Gastrocnemius medialis (tissue), 4 donors: ENCODE measurements around the gene USHBP1.

Source experiments
- POLR2A ChIP-seq, 2 donors: fragments of 450-650 bp; IDR thresholded peaks; one replicate each; pipeline ENCODE4 v1.6.1; 2017; ENCODE audit warnings: antibody characterized with exemption in 2 of 2, mild to moderate bottlenecking in 2 of 2, moderate library complexity in 2 of 2
- TF ChIP-seq, protein P1 (sequence below), 5 experiments: fragments of 450-650 bp in 3 of 5; fragments of 200-600 bp in 2 of 5; sonication (generic) in 2 of 5; IDR thresholded peaks in 4 of 5; conservative IDR thresholded peaks in 1 of 5; 1 replicate in 4 of 5; 2 replicates in 1 of 5; pipeline ENCODE4 v1.5.1; 2016 to 2019; ENCODE audit warnings: antibody characterized with exemption in 5 of 5, mild to moderate bottlenecking in 3 of 5, moderate library complexity in 3 of 5

DNA sequence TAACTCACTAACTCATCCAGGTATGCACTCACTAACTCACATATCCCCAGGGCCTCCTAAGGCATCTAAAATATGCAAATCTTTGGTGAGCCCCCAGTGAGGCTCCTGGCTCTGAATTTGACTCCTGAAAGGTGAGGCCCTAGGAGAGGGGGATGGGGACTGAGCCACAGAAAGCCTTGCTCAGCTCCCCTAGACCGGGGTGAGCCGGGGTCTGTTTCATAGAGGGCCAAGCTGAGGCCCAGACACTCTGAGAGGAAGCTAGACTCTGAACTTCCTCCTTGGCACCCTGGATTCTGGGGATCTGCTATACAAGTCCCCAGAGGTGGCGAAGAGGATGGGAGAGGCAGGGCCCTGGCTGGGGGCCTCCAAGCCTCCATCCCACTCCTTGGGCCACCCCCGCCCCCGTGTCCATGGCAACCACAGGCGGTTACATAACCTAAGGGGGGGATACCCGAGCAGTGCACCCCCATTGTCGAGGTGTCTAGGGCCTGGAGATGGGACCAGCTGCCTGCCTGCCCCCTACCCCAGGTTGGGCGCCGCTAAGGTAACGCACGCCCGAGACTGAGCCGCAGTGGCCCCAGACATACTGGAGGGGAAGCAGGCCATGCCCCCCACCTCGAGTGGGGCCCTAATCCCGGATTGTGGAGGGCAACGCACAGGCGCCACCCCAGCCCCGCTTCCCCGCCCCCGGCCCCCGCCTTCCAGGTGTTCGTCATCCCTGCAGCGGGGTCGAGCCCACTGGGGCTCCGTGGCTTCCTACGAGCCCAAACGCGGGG, 38.0 kb upstream of the USHBP1 start:
- TF ChIP-seq, protein P1, sequence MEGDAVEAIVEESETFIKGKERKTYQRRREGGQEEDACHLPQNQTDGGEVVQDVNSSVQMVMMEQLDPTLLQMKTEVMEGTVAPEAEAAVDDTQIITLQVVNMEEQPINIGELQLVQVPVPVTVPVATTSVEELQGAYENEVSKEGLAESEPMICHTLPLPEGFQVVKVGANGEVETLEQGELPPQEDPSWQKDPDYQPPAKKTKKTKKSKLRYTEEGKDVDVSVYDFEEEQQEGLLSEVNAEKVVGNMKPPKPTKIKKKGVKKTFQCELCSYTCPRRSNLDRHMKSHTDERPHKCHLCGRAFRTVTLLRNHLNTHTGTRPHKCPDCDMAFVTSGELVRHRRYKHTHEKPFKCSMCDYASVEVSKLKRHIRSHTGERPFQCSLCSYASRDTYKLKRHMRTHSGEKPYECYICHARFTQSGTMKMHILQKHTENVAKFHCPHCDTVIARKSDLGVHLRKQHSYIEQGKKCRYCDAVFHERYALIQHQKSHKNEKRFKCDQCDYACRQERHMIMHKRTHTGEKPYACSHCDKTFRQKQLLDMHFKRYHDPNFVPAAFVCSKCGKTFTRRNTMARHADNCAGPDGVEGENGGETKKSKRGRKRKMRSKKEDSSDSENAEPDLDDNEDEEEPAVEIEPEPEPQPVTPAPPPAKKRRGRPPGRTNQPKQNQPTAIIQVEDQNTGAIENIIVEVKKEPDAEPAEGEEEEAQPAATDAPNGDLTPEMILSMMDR (IDR thresholded peaks at IDR 0.05 in 4 of 5, conservative IDR thresholded peaks at IDR 0.05 in 1 of 5) = no peak
- TF ChIP-seq POLR2A (IDR thresholded peaks at IDR 0.05) = no peak
